GM23338 (cell line): Measurements from ENCODE around the gene CNTN1. TPM values are rescaled to one million over a fixed set of nuclear protein-coding genes. Genes with fewer than 3 reads are reported as not detected.

Experiments
- ATAC-seq: fragments of 200-7000 bp; cut with Tn5 transposase; 3 replicates; pipeline ENCODE4 v1.9.1; 2020
- DNase-seq: peaks from one replicate; pipeline ENCODE4 v3.0.0-alpha.2; 2015; ENCODE audit warnings: low spot score
- H2AFZ ChIP-seq: fragments of 200-600 bp; sonication (generic); 2 replicates; pipeline ENCODE4 v1.8.0; 2016; ENCODE audit warnings: antibody characterized with exemption, mild to moderate bottlenecking, moderate library complexity
- H3F3A ChIP-seq: fragments of 200-600 bp; sonication (generic); replicated peaks from 2 replicates; pipeline ENCODE4 v1.8.0; 2017; ENCODE audit warnings: antibody characterized with exemption, mixed run types, low read depth
- H3K27ac ChIP-seq: fragments of 200-600 bp; sonication (generic); 2 replicates; pipeline ENCODE4 v1.6.1; 2016; ENCODE audit warnings: low read depth
- H3K27me3 ChIP-seq: fragments of 200-600 bp; sonication (generic); 2 replicates; pipeline ENCODE4 v1.8.0; 2016; ENCODE audit warnings: mild to moderate bottlenecking, mixed run types, moderate library complexity; ENCODE audit not compliant: insufficient read depth
- H3K36me3 ChIP-seq: fragments of 200-600 bp; sonication (generic); 2 replicates; pipeline ENCODE4 v1.8.0; 2016; ENCODE audit warnings: mild to moderate bottlenecking; ENCODE audit not compliant: insufficient read depth
- H3K4me1 ChIP-seq: fragments of 200-600 bp; sonication (generic); 2 replicates; pipeline ENCODE4 v1.8.0; 2016; ENCODE audit warnings: mild to moderate bottlenecking, moderate library complexity; ENCODE audit not compliant: insufficient read depth
- H3K4me2 ChIP-seq: fragments of 200-600 bp; sonication (generic); 2 replicates; pipeline ENCODE4 v1.7.1; 2017; ENCODE audit warnings: mixed run types
- H3K4me3 ChIP-seq: fragments of 200-600 bp; sonication (generic); 2 replicates; pipeline ENCODE4 v1.6.1; 2016; ENCODE audit warnings: mixed run types
- H3K79me2 ChIP-seq: fragments of 200-600 bp; sonication (generic); replicated peaks from 2 replicates; pipeline ENCODE4 v1.8.0; 2017; ENCODE audit warnings: mild to moderate bottlenecking; ENCODE audit not compliant: insufficient read depth
- H3K9me2 ChIP-seq: fragments of 200-600 bp; sonication (generic); 2 replicates; pipeline ENCODE4 v1.8.0; 2017; ENCODE audit not compliant: insufficient read depth
- H4K20me1 ChIP-seq: fragments of 200-600 bp; sonication (generic); replicated peaks from 2 replicates; pipeline ENCODE4 v1.8.0; 2017; ENCODE audit warnings: mild to moderate bottlenecking; ENCODE audit not compliant: insufficient read depth
- H3K27ac Mint-ChIP-seq: 2 replicates; pipeline ENCODE4 v1.8.0; 2020; ENCODE audit warnings: inconsistent platforms, mild to moderate bottlenecking, moderate library complexity, mixed read lengths
- H3K27me3 Mint-ChIP-seq: 3 replicates; pipeline ENCODE4 v1.8.0; 2022; ENCODE audit warnings: low read depth, mild to moderate bottlenecking, moderate library complexity, mixed read lengths, inconsistent platforms; ENCODE audit not compliant: insufficient read depth, poor library complexity
- H3K36me3 Mint-ChIP-seq: 3 replicates; pipeline ENCODE4 v1.8.0; 2021; ENCODE audit warnings: low read depth, mild to moderate bottlenecking, inconsistent platforms, moderate library complexity, mixed read lengths
- H3K4me1 Mint-ChIP-seq: 3 replicates; pipeline ENCODE4 v1.8.0; 2020; ENCODE audit warnings: mild to moderate bottlenecking, inconsistent platforms, mixed read lengths
- H3K4me3 Mint-ChIP-seq: 3 replicates; pipeline ENCODE4 v1.8.0; 2021; ENCODE audit warnings: moderate library complexity, mild to moderate bottlenecking, inconsistent platforms, mixed read lengths
- H3K9me3 Mint-ChIP-seq: 3 replicates; pipeline ENCODE4 v1.8.0; 2020; ENCODE audit warnings: moderate library complexity, mild to moderate bottlenecking, inconsistent platforms, mixed read lengths
- CREB1 ChIP-seq: fragments of 250-450 bp; sonication (Bioruptor Pico); IDR thresholded peaks from 2 replicates; pipeline ENCODE4 v1.5.0; 2020; ENCODE audit warnings: low read depth, mild to moderate bottlenecking, moderate library complexity
- EZH2 ChIP-seq: fragments of 200-600 bp; sonication (generic); IDR thresholded peaks from one replicate; pipeline ENCODE4 v1.8.0; 2017; ENCODE audit warnings: antibody characterized with exemption, mild to moderate bottlenecking, low read depth; ENCODE audit not compliant: unreplicated experiment
- EZH2phosphoT487 ChIP-seq: fragments of 200-600 bp; sonication (generic); IDR thresholded peaks from one replicate; pipeline ENCODE4 v1.8.1; 2018; ENCODE audit warnings: antibody characterized with exemption; ENCODE audit not compliant: unreplicated experiment
- JUNB ChIP-seq: IDR thresholded peaks from one replicate; pipeline ENCODE4 v1.6.1; 2016; ENCODE audit warnings: antibody characterized with exemption; ENCODE audit not compliant: unreplicated experiment
- NANOG ChIP-seq: IDR thresholded peaks from 2 replicates; pipeline ENCODE4 v1.6.1; 2016; ENCODE audit warnings: antibody characterized with exemption, borderline replicate concordance
- POLR2AphosphoS5 ChIP-seq: IDR thresholded peaks from 2 replicates; pipeline ENCODE4 v1.6.1; 2016; ENCODE audit warnings: antibody characterized with exemption, low read depth
- REST ChIP-seq: IDR thresholded peaks from one replicate; pipeline ENCODE4 v1.6.1; 2018; ENCODE audit warnings: antibody characterized with exemption; ENCODE audit not compliant: unreplicated experiment
- STAT1 ChIP-seq: IDR thresholded peaks from one replicate; pipeline ENCODE4 v1.6.1; 2016; ENCODE audit warnings: antibody characterized with exemption; ENCODE audit not compliant: unreplicated experiment
- ZNF114 ChIP-seq: fragments of 250-450 bp; sonication (Bioruptor Pico); IDR thresholded peaks from 2 replicates; pipeline ENCODE4 v1.5.0; 2020; ENCODE audit warnings: mild to moderate bottlenecking, moderate library complexity
- ZNF331 ChIP-seq: fragments of 250-450 bp; sonication (Bioruptor Pico); IDR thresholded peaks from 2 replicates; pipeline ENCODE4 v1.5.0; 2020; ENCODE audit warnings: low read depth, mild to moderate bottlenecking, moderate library complexity
- polyA plus RNA-seq: library from polyadenylated mRNA; unstranded; fragments of >200 nt; fragmentation: Nextera tagmentation; extraction: Ambion mirVana; gene quantifications from 2 replicates; pipeline ENCODE4 v1.2.1, GENCODE V29; 2016
- total RNA-seq: library from RNA; depleted of rRNA; stranded (reverse); fragments of >200 nt; shearing (Covaris generic); gene quantifications from 2 replicates; pipeline ENCODE4 v1.2.3, GENCODE V29; 2014
- TF ChIP-seq, protein P1 (sequence below): IDR thresholded peaks from 2 replicates; pipeline ENCODE4 v1.6.1; 2016; ENCODE audit warnings: antibody characterized with exemption
- TF ChIP-seq, protein P2 (sequence below), 2 experiments: fragments of 200-600 bp in 1 of 2; sonication (generic) in 1 of 2; conservative IDR thresholded peaks; 2 replicates each; pipeline versions ENCODE4 v1.5.1 to v1.6.1; 2016 to 2017; ENCODE audit warnings: antibody characterized with exemption in 2 of 2, low read depth in 2 of 2, mild to moderate bottlenecking in 2 of 2, moderate library complexity in 1 of 2

CNTN1 gene
- total and polyA plus RNA-seq, 2 experiments from 2014 or later, result 5.0 to 27.0 TPM

GRCh38 chr12:40711121-40711520 lies 18.9 kb downstream of the CNTN1 start (continued):
- TF ChIP-seq, protein P1, sequence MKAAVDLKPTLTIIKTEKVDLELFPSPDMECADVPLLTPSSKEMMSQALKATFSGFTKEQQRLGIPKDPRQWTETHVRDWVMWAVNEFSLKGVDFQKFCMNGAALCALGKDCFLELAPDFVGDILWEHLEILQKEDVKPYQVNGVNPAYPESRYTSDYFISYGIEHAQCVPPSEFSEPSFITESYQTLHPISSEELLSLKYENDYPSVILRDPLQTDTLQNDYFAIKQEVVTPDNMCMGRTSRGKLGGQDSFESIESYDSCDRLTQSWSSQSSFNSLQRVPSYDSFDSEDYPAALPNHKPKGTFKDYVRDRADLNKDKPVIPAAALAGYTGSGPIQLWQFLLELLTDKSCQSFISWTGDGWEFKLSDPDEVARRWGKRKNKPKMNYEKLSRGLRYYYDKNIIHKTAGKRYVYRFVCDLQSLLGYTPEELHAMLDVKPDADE, result no peak
- no peak for TF ChIP-seq EZH2phosphoT487
- no peak for TF ChIP-seq JUNB
- no peak for TF ChIP-seq CREB1 (CRISPR knock-in tag)
- TF ChIP-seq POLR2AphosphoS5, result no peak
- TF ChIP-seq NANOG, result no peak

GRCh38 chr12:40714636-40715035 lies 22.4 kb downstream of the CNTN1 start:
- H3K36me3 ChIP-seq, result no peaks in the 10 kb centered on the region
- ATAC-seq, result no peak
- H3K4me3 ChIP-seq, result no peak overlapping the region
- no peak overlapping the region for H3K4me2 ChIP-seq
- H3K27ac ChIP-seq, result no peak overlapping the region
- no peaks in the 10 kb centered on the region for H3K4me1 Mint-ChIP-seq
- no peak overlapping the region for H2AFZ ChIP-seq
- H3K27ac Mint-ChIP-seq, result no peak overlapping the region
- H3K9me2 ChIP-seq, result 0 out of 2 replicates have a peak, but pooled peaks cover 3% of the 10 kb centered on the region
- H3F3A ChIP-seq, result no peaks in the 10 kb centered on the region
- no peak overlapping the region for H3K4me3 Mint-ChIP-seq
- H3K27me3 ChIP-seq, result no peaks in the 10 kb centered on the region
- no peaks in the 10 kb centered on the region; the same call in 1 of the 2 replicates for H3K79me2 ChIP-seq
- DNase-seq, result no peak
- H4K20me1 ChIP-seq, result no peaks in the 10 kb centered on the region; the same call in 1 of the 2 replicates
- H3K36me3 Mint-ChIP-seq, result no peaks in the 10 kb centered on the region
- H3K9me3 Mint-ChIP-seq, result no peaks in the 10 kb centered on the region
- no peaks in the 10 kb centered on the region for H3K4me1 ChIP-seq
- H3K27me3 Mint-ChIP-seq, result no peaks in the 10 kb centered on the region
- TF ChIP-seq JUNB (no peak), ZNF331 (CRISPR knock-in tag) (no peak), CREB1 (CRISPR knock-in tag) (no peak), EZH2 (no peak), STAT1 (no peak), POLR2AphosphoS5 (no peak), NANOG (no peak), REST (no peak), EZH2phosphoT487 (no peak), ZNF114 (CRISPR knock-in tag) (no peak)
- TF ChIP-seq, protein P2, sequence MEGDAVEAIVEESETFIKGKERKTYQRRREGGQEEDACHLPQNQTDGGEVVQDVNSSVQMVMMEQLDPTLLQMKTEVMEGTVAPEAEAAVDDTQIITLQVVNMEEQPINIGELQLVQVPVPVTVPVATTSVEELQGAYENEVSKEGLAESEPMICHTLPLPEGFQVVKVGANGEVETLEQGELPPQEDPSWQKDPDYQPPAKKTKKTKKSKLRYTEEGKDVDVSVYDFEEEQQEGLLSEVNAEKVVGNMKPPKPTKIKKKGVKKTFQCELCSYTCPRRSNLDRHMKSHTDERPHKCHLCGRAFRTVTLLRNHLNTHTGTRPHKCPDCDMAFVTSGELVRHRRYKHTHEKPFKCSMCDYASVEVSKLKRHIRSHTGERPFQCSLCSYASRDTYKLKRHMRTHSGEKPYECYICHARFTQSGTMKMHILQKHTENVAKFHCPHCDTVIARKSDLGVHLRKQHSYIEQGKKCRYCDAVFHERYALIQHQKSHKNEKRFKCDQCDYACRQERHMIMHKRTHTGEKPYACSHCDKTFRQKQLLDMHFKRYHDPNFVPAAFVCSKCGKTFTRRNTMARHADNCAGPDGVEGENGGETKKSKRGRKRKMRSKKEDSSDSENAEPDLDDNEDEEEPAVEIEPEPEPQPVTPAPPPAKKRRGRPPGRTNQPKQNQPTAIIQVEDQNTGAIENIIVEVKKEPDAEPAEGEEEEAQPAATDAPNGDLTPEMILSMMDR (conservative IDR thresholded peaks at IDR 0.05; ENCODE audit: low read depth in 2 of 2), result no peak
- TF ChIP-seq, protein P1, result no peak
